HepG2 (cell line): ENCODE results near the gene OPRL1. TPM values are rescaled to one million over a fixed set of nuclear protein-coding genes. Genes with fewer than 3 reads are reported as not detected.

Experiments
- AGO1 ChIP-seq: fragments of 200-400 bp; formaldehyde crosslinking; IDR thresholded peaks from 2 replicates; pipeline ENCODE4 v1.6.1; 2017; ENCODE audit warnings: mild to moderate bottlenecking, low read depth, low read length, moderate library complexity; ENCODE audit not compliant: poor library complexity, severe bottlenecking
- IRF2 ChIP-seq: IDR thresholded peaks from 2 replicates; pipeline ENCODE4 v1.6.1; 2018; ENCODE audit warnings: missing genetic modification reagents, missing compliant biosample characterization
- KDM2A ChIP-seq: sonication (generic); formaldehyde crosslinking; IDR thresholded peaks from 2 replicates; pipeline ENCODE4 v1.4.0; 2020; ENCODE audit warnings: low read depth, missing genetic modification reagents, borderline replicate concordance
- NONO ChIP-seq, 2 experiments: fragments of 450-650 bp in 1 of 2; sonication (generic) in 1 of 2; formaldehyde crosslinking in 1 of 2; IDR thresholded peaks in 1 of 2; conservative IDR thresholded peaks in 1 of 2; 2 replicates each; pipeline versions ENCODE4 v1.6.1 to v1.8.0; 2017 to 2022; ENCODE audit warnings: mild to moderate bottlenecking in 1 of 2, missing genetic modification reagents in 1 of 2, moderate library complexity in 1 of 2
- PHF8 ChIP-seq: sonication (generic); formaldehyde crosslinking; IDR thresholded peaks from 2 replicates; pipeline ENCODE4 v1.5.0; 2020; ENCODE audit warnings: missing genetic modification reagents
- RNF2 ChIP-seq: fragments of 450-650 bp; conservative IDR thresholded peaks from 2 replicates; pipeline ENCODE4 v1.6.1; 2016; ENCODE audit warnings: low read depth
- RXRA ChIP-seq: sonication (generic); formaldehyde crosslinking; IDR thresholded peaks from 2 replicates; pipeline ENCODE4 v1.5.1; 2020; ENCODE audit warnings: missing genetic modification reagents
- SMARCC2 ChIP-seq: fragments of 450-650 bp; IDR thresholded peaks from 2 replicates; pipeline ENCODE4 v1.6.1; 2017; ENCODE audit warnings: antibody characterized with exemption, mild to moderate bottlenecking
- TGIF2 ChIP-seq: IDR thresholded peaks from 2 replicates; pipeline ENCODE4 v1.6.1; 2016; ENCODE audit warnings: control low read depth, missing compliant biosample characterization
- YEATS4 ChIP-seq: sonication (generic); formaldehyde crosslinking; IDR thresholded peaks from 2 replicates; pipeline ENCODE4 v1.4.0; 2020; ENCODE audit warnings: missing genetic modification reagents, borderline replicate concordance
- ZNF263 ChIP-seq: sonication (generic); formaldehyde crosslinking; IDR thresholded peaks from 2 replicates; pipeline ENCODE4 v1.4.0; 2020; ENCODE audit warnings: missing genetic modification reagents
- ZNF563 ChIP-seq: sonication (generic); formaldehyde crosslinking; IDR thresholded peaks from 2 replicates; pipeline ENCODE4 v1.8.0; 2022; ENCODE audit warnings: mild to moderate bottlenecking, moderate library complexity, missing genetic modification reagents
- ZNF678 ChIP-seq: sonication (generic); formaldehyde crosslinking; IDR thresholded peaks from 2 replicates; pipeline ENCODE4 v1.4.0; 2020; ENCODE audit warnings: mild to moderate bottlenecking, missing genetic modification reagents
- ZNF776 ChIP-seq: sonication (generic); formaldehyde crosslinking; IDR thresholded peaks from 2 replicates; pipeline ENCODE4 v1.4.0; 2020; ENCODE audit warnings: mild to moderate bottlenecking, missing genetic modification reagents
- polyA plus RNA-seq, 8 experiments: library from polyadenylated mRNA; depleted of rRNA in 3 of 8; stranded (reverse) in 7 of 8; unstranded in 1 of 8; fragments of >200 nt; fragmentation: Illumina TruSeq in 4 of 8; extraction: Trizol in 4 of 8; gene quantifications; 2 replicates each; pipeline versions ENCODE4 v1.2.1 to v1.2.3, GENCODE V29; 2011 to 2016; ENCODE audit warnings: low read depth in 4 of 8, missing spikeins in 1 of 8, mixed read lengths in 1 of 8; ENCODE audit not compliant: insufficient read depth in 1 of 8
- total RNA-seq, 5 experiments: library from RNA; depleted of rRNA; stranded (reverse); fragments of >200 nt; fragmentation: Illumina TruSeq; extraction: Trizol; gene quantifications; 2 replicates each; pipeline ENCODE4 v1.2.3, GENCODE V29; 2016; ENCODE audit warnings: low read depth in 1 of 5
- TF ChIP-seq, protein P1 (sequence below): sonication (generic); formaldehyde crosslinking; IDR thresholded peaks from 2 replicates; pipeline ENCODE4 v1.4.0; 2020; ENCODE audit warnings: mild to moderate bottlenecking, missing genetic modification reagents
- TF ChIP-seq, protein P2 (sequence below): sonication (generic); formaldehyde crosslinking; IDR thresholded peaks from 2 replicates; pipeline ENCODE4 v1.4.0; 2020; ENCODE audit warnings: missing genetic modification reagents
- TF ChIP-seq, protein P3 (sequence below): sonication (generic); formaldehyde crosslinking; IDR thresholded peaks from one replicate; pipeline ENCODE4 v1.5.1; 2020; ENCODE audit warnings: mild to moderate bottlenecking, missing genetic modification reagents; ENCODE audit errors: not compliant biosample characterization
- TF ChIP-seq, protein P4 (sequence below): sonication (generic); formaldehyde crosslinking; IDR thresholded peaks from 2 replicates; pipeline ENCODE4 v1.5.0; 2020; ENCODE audit warnings: missing genetic modification reagents

The OPRL1 gene
- total and polyA plus RNA-seq, 2 of the 13 experiments (the other 11 are each of a cell fraction or from before 2014, with no cell fraction given), result 0.35 to 0.71 TPM

DNA sequence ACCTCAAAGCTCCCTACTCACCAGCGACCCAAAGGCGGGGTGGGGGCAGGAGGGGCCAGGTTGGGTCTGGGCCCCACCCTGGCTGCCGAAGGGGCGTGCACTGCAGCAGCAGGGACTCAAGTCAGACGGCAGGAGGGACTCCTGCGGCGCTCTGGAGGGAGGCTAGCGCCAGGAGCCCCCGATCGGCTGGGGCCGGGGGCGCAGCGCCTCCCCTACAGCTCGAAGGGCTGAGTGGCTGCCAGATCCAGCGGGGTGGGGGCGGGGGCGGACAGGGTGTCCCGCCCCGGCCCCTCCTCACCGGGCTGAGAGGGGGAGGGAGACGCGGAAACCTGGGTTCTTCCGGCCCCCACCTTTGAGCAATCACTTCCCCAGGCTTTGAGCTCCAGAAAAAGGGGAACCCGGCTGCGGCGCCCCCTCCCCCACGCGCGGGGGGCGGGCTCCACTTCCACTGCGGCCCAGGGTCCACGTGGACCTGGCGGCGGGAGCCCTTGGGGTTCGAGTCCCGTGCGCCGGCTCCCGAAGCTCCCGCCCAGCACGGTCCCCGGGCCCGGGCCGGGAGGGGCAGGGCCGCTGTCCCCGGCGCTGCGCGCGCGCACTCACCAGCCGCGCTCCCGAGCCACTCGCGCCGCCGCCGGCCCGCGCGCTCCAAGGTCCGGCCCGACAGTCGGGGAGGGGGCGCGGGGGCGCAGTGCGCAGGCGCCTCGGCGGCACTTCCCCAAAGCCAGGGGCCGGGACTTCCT lies 439 bp upstream of the OPRL1 start, which contains the start of gene RGS19 (continued):
- TF ChIP-seq, protein P1, sequence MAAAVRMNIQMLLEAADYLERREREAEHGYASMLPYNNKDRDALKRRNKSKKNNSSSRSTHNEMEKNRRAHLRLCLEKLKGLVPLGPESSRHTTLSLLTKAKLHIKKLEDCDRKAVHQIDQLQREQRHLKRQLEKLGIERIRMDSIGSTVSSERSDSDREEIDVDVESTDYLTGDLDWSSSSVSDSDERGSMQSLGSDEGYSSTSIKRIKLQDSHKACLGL (CRISPR knock-in tag), result no peak; the same call in 1 of the 2 replicates
- TF ChIP-seq, protein P2, sequence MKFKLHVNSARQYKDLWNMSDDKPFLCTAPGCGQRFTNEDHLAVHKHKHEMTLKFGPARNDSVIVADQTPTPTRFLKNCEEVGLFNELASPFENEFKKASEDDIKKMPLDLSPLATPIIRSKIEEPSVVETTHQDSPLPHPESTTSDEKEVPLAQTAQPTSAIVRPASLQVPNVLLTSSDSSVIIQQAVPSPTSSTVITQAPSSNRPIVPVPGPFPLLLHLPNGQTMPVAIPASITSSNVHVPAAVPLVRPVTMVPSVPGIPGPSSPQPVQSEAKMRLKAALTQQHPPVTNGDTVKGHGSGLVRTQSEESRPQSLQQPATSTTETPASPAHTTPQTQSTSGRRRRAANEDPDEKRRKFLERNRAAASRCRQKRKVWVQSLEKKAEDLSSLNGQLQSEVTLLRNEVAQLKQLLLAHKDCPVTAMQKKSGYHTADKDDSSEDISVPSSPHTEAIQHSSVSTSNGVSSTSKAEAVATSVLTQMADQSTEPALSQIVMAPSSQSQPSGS (CRISPR knock-in tag), result no peak
- TF ChIP-seq IRF2 (CRISPR knock-in tag), result no peak
- peak; percentile 52; the same call in 1 of the 2 replicates for TF ChIP-seq YEATS4 (CRISPR knock-in tag)
- TF ChIP-seq RNF2, result no peak
- TF ChIP-seq TGIF2, result peak; percentile 10; the same call in 1 of the 2 replicates
- no peak; the same call in 1 of the 2 replicates for TF ChIP-seq KDM2A (CRISPR knock-in tag)
- no peak for TF ChIP-seq NONO (IDR thresholded peaks at IDR 0.05)
- 0 out of 2 replicates have a peak, but pooled peaks have one; percentile 38 for TF ChIP-seq NONO (CRISPR knock-in tag; conservative IDR thresholded peaks at IDR 0.05)
- no peak; the same call in 1 of the 2 replicates for TF ChIP-seq ZNF263 (CRISPR knock-in tag)
- TF ChIP-seq PHF8 (CRISPR knock-in tag), result peak; percentile 55
- TF ChIP-seq ZNF678 (CRISPR knock-in tag), result 0 out of 2 replicates have a peak, but pooled peaks have one; percentile 73
- peak; percentile 66 for TF ChIP-seq ZNF563
- peak; percentile 49 for TF ChIP-seq AGO1
- TF ChIP-seq ZNF776 (CRISPR knock-in tag), result peak; percentile 42; the same call in 1 of the 2 replicates
- TF ChIP-seq, protein P3, sequence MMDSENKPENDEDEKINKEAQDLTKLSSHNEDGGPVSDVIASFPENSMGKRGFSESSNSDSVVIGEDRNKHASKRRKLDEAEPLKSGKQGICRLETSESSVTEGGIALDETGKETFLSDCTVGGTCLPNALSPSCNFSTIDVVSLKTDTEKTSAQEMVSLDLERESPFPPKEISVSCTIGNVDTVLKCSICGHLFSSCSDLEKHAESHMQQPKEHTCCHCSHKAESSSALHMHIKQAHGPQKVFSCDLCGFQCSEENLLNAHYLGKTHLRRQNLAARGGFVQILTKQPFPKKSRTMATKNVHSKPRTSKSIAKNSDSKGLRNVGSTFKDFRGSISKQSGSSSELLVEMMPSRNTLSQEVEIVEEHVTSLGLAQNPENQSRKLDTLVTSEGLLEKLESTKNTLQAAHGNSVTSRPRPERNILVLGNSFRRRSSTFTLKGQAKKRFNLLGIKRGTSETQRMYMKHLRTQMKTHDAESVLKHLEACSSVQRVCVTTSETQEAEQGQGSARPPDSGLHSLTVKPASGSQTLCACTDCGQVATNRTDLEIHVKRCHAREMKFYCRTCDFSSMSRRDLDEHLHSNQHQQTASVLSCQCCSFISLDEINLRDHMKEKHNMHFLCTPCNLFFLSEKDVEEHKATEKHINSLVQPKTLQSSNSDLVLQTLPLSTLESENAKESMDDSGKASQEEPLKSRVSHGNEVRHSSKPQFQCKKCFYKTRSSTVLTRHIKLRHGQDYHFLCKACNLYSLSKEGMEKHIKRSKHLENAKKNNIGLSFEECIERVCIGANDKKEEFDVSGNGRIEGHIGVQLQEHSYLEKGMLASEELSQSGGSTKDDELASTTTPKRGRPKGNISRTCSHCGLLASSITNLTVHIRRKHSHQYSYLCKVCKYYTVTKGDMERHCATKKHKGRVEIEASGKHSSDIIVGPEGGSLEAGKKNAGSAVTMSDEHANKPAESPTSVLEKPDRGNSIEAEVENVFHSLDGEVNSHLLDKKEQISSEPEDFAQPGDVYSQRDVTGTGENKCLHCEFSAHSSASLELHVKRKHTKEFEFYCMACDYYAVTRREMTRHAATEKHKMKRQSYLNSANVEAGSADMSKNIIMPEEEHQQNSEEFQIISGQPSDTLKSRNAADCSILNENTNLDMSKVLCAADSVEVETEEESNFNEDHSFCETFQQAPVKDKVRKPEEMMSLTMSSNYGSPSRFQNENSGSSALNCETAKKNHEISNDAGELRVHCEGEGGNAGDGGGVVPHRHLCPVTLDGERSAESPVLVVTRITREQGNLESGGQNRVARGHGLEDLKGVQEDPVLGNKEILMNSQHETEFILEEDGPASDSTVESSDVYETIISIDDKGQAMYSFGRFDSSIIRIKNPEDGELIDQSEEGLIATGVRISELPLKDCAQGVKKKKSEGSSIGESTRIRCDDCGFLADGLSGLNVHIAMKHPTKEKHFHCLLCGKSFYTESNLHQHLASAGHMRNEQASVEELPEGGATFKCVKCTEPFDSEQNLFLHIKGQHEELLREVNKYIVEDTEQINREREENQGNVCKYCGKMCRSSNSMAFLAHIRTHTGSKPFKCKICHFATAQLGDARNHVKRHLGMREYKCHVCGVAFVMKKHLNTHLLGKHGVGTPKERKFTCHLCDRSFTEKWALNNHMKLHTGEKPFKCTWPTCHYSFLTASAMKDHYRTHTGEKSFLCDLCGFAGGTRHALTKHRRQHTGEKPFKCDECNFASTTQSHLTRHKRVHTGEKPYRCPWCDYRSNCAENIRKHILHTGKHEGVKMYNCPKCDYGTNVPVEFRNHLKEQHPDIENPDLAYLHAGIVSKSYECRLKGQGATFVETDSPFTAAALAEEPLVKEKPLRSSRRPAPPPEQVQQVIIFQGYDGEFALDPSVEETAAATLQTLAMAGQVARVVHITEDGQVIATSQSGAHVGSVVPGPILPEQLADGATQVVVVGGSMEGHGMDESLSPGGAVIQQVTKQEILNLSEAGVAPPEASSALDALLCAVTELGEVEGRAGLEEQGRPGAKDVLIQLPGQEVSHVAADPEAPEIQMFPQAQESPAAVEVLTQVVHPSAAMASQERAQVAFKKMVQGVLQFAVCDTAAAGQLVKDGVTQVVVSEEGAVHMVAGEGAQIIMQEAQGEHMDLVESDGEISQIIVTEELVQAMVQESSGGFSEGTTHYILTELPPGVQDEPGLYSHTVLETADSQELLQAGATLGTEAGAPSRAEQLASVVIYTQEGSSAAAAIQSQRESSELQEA (CRISPR knock-in tag), result no peak
- no peak for TF ChIP-seq SMARCC2
- TF ChIP-seq RXRA, result peak; percentile 79
- TF ChIP-seq, protein P4, sequence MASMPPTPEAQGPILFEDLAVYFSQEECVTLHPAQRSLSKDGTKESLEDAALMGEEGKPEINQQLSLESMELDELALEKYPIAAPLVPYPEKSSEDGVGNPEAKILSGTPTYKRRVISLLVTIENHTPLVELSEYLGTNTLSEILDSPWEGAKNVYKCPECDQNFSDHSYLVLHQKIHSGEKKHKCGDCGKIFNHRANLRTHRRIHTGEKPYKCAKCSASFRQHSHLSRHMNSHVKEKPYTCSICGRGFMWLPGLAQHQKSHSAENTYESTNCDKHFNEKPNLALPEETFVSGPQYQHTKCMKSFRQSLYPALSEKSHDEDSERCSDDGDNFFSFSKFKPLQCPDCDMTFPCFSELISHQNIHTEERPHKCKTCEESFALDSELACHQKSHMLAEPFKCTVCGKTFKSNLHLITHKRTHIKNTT (CRISPR knock-in tag), result 0 out of 2 replicates have a peak, but pooled peaks have one; percentile 39
